ENCODE measurements around the gene SHMT1.
"Not testable (repeated sequence)": the region's sequence is repeated elsewhere in the genome, so short reads cannot be mapped to it uniquely, and the experiment has no call there.

SHMT1 gene

DNA sequence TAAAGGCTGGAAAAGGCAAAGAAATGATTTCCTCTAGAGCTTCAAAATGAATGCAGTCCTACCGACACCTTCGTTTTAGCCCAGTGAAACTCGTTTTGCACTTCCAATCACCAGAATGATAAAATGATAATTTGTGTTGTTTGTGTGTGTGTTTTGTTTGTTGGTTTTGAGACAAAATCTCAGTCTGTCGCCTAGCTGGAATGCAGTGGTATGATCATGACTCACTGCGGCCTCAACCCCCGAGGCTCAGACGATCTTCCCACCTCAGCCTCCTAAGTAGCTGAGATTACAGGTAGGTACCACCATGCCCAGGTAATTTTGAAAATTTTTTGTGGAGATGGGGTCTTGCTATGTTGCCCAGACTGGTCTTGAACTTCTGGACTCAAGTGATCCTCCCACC is 10.9 kb upstream of the SHMT1 start:
- Histone ChIP-seq H3K4me1 (ENCODE audit: control insufficient read depth, low read depth, low read length) (no peaks in the 10 kb centered on the region), H3K27me3 (ENCODE audit: control insufficient read depth, insufficient read depth, low read length) (no peaks in the 10 kb centered on the region), H3K9me3 (ENCODE audit: control insufficient read depth, low read depth, low read length) (no peaks in the 10 kb centered on the region), H3K9ac (ENCODE audit: low read length) (no peak overlapping the region), H3K27ac (ENCODE audit: low read length) (no peak overlapping the region), H3K36me3 (ENCODE audit: control insufficient read depth, low read depth, low read length) (no peaks in the 10 kb centered on the region), H3K4me3 (ENCODE audit: low read length) (no peak overlapping the region)

DNA sequence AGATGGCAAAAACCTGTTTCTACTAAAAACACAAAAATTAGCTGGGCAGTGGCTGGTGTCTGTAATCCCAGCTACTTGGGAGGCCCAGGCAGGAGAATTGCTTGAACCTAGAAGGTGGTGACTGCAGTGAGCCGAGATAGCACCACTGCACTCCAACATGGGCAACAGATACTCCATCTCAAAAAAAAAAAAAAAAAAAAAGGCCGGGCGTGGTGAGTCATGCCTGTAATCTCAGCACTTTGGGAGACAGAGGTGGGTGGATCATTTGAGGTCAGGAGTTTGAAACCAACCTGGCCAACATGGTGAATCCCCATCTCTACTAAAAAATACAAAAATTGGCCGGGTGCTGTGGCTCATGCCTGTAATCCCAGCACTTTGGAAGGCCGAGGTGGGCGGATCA is 9.8 kb upstream of the SHMT1 start:
- not testable (repeated sequence) for H3K27ac ChIP-seq (ENCODE audit: low read length); H3K27me3 ChIP-seq (ENCODE audit: control insufficient read depth, insufficient read depth, low read length); H3K36me3 ChIP-seq (ENCODE audit: control insufficient read depth, low read depth, low read length); H3K4me1 ChIP-seq (ENCODE audit: control insufficient read depth, low read depth, low read length); H3K9me3 ChIP-seq (ENCODE audit: control insufficient read depth, low read depth, low read length); H3K4me3 ChIP-seq (ENCODE audit: low read length); H3K9ac ChIP-seq (ENCODE audit: low read length)

- no peaks in the 10 kb centered on the region for H3K9me3 ChIP-seq (ENCODE audit: control insufficient read depth, low read depth, low read length)
- H3K4me3 ChIP-seq (ENCODE audit: low read length) = no peak overlapping the region
- H3K9ac ChIP-seq (ENCODE audit: low read length) = no peak overlapping the region
- H3K27ac ChIP-seq (ENCODE audit: low read length) = no peak overlapping the region
- no peaks in the 10 kb centered on the region for H3K4me1 ChIP-seq (ENCODE audit: control insufficient read depth, low read depth, low read length)
- H3K36me3 ChIP-seq (ENCODE audit: control insufficient read depth, low read depth, low read length) = no peaks in the 10 kb centered on the region
- no peaks in the 10 kb centered on the region for H3K27me3 ChIP-seq (ENCODE audit: control insufficient read depth, insufficient read depth, low read length)
Measured at GRCh38 chr17:18371455-18371854, 8.1 kb upstream of the SHMT1 start.

DNA sequence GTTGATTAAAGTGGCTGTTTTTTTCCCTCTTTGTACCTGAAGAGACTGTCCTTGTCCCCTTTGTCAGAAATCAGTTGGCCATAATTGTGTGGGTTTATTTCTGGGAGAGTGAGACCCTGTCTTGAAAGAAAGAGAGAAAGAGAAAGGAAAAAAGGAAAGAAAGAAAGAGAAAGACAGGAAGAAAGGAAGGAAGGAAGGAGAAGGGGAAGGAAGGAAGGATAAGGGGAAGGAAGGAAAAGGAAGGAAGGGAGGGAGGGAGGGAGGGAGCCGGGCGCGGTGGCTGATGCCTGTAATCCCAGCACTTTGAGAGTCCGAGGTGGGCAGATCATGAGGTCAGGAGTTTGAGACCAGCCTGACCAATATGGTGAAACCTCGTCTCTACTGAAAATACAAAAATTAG is 7.4 kb upstream of the SHMT1 start:
- H3K27me3 ChIP-seq (ENCODE audit: control insufficient read depth, insufficient read depth, low read length) = no peaks in the 10 kb centered on the region
- no peak overlapping the region for H3K4me3 ChIP-seq (ENCODE audit: low read length)
- H3K36me3 ChIP-seq (ENCODE audit: control insufficient read depth, low read depth, low read length) = no peaks in the 10 kb centered on the region
- no peaks in the 10 kb centered on the region for H3K9me3 ChIP-seq (ENCODE audit: control insufficient read depth, low read depth, low read length)
- H3K4me1 ChIP-seq (ENCODE audit: control insufficient read depth, low read depth, low read length) = no peaks in the 10 kb centered on the region
- H3K9ac ChIP-seq (ENCODE audit: low read length) = no peak overlapping the region
- no peak overlapping the region for H3K27ac ChIP-seq (ENCODE audit: low read length)

DNA sequence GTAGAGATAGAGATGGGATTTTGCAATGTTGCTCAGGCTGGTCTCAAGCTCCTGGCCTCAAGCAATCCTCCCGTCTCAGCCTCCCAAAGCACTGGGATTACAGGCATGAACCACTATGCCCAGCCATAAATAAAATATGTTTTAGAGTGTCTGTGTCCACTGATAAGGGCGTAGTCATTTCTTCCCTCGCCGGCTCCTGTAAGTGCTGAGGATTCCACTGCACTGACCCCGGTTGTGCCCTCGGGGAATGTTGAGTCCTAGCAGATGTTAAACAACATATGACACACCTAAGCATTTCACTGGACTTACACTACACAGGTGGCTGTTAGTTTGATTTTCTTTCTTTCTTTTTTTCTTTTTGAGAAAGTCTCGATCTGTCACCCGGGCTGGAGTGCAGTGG is 5.6 kb upstream of the SHMT1 start:
- H3K27me3 ChIP-seq (ENCODE audit: control insufficient read depth, insufficient read depth, low read length) = no peaks in the 10 kb centered on the region
- no peaks in the 10 kb centered on the region for H3K9me3 ChIP-seq (ENCODE audit: control insufficient read depth, low read depth, low read length)
- H3K36me3 ChIP-seq (ENCODE audit: control insufficient read depth, low read depth, low read length) = no peaks in the 10 kb centered on the region
- no peak overlapping the region for H3K27ac ChIP-seq (ENCODE audit: low read length)
- H3K4me1 ChIP-seq (ENCODE audit: control insufficient read depth, low read depth, low read length) = no peaks in the 10 kb centered on the region
- no peak overlapping the region for H3K4me3 ChIP-seq (ENCODE audit: low read length)
- no peak overlapping the region for H3K9ac ChIP-seq (ENCODE audit: low read length)

GRCh38 chr17:18364166-18364565 is 816 bp upstream of the SHMT1 start:
- Histone ChIP-seq H3K27ac (ENCODE audit: low read length) (no peak overlapping the region), H3K9me3 (ENCODE audit: control insufficient read depth, low read depth, low read length) (no peaks in the 10 kb centered on the region), H3K4me1 (ENCODE audit: control insufficient read depth, low read depth, low read length) (no peaks in the 10 kb centered on the region), H3K27me3 (ENCODE audit: control insufficient read depth, insufficient read depth, low read length) (no peaks in the 10 kb centered on the region), H3K36me3 (ENCODE audit: control insufficient read depth, low read depth, low read length) (peaks cover 4% of the 10 kb centered on the region), H3K9ac (ENCODE audit: low read length) (no peak overlapping the region), H3K4me3 (ENCODE audit: low read length) (no peak overlapping the region)

DNA sequence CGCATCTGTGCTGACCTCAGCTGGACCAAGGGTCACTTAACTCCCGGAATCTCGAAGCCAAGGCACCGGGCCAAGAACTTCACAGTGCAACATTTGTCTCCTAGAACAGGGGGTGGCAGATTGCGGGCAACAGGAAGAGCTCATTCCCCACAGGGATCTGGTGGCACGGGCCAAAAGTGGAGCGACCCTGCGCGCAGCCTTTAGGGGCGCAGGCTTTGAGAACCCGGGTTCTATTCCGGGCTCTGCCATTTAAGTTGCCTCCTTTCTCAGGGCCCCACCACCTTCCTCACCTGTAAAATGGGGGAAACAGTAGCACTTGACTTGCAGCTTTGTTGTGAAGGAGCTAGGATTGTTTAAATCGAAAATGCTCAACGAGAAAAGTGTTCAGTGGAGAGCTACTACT is 651 bp downstream of the SHMT1 start:
- Histone ChIP-seq H3K4me1 (ENCODE audit: control insufficient read depth, low read depth, low read length) (no peaks in the 10 kb centered on the region), H3K9me3 (ENCODE audit: control insufficient read depth, low read depth, low read length) (no peaks in the 10 kb centered on the region), H3K27ac (ENCODE audit: low read length) (no peak overlapping the region), H3K36me3 (ENCODE audit: control insufficient read depth, low read depth, low read length) (peaks cover 12% of the 10 kb centered on the region), H3K27me3 (ENCODE audit: control insufficient read depth, insufficient read depth, low read length) (no peaks in the 10 kb centered on the region), H3K4me3 (ENCODE audit: low read length) (peak overlapping the region; percentile 99), H3K9ac (ENCODE audit: low read length) (peak overlapping the region; percentile 73)

GRCh38 chr17:18361837-18362697 is 1.3 kb downstream of the SHMT1 start:
- peak overlapping the region; percentile 99 for H3K4me3 ChIP-seq (ENCODE audit: low read length)
- H3K36me3 ChIP-seq (ENCODE audit: control insufficient read depth, low read depth, low read length) = peaks cover 12% of the 10 kb centered on the region
- no peaks in the 10 kb centered on the region for H3K27me3 ChIP-seq (ENCODE audit: control insufficient read depth, insufficient read depth, low read length)
- H3K9ac ChIP-seq (ENCODE audit: low read length) = peak overlapping the region; percentile 73
- H3K9me3 ChIP-seq (ENCODE audit: control insufficient read depth, low read depth, low read length) = no peaks in the 10 kb centered on the region
- no peaks in the 10 kb centered on the region for H3K4me1 ChIP-seq (ENCODE audit: control insufficient read depth, low read depth, low read length)
- no peak overlapping the region for H3K27ac ChIP-seq (ENCODE audit: low read length)

- H3K4me3 ChIP-seq (ENCODE audit: low read length) = no peak overlapping the region
- H3K9me3 ChIP-seq (ENCODE audit: control insufficient read depth, low read depth, low read length) = no peaks in the 10 kb centered on the region
- H3K4me1 ChIP-seq (ENCODE audit: control insufficient read depth, low read depth, low read length) = no peaks in the 10 kb centered on the region
- H3K36me3 ChIP-seq (ENCODE audit: control insufficient read depth, low read depth, low read length) = peaks cover 14% of the 10 kb centered on the region
- H3K27ac ChIP-seq (ENCODE audit: low read length) = no peak overlapping the region
- no peak overlapping the region for H3K9ac ChIP-seq (ENCODE audit: low read length)
- no peaks in the 10 kb centered on the region for H3K27me3 ChIP-seq (ENCODE audit: control insufficient read depth, insufficient read depth, low read length)
Measured at GRCh38 chr17:18360518-18360917, 2.8 kb downstream of the SHMT1 start.

- Histone ChIP-seq H3K9ac (ENCODE audit: low read length) (no peak overlapping the region), H3K4me3 (ENCODE audit: low read length) (no peak overlapping the region), H3K27me3 (ENCODE audit: control insufficient read depth, insufficient read depth, low read length) (no peaks in the 10 kb centered on the region), H3K36me3 (ENCODE audit: control insufficient read depth, low read depth, low read length) (peaks cover 36% of the 10 kb centered on the region), H3K4me1 (ENCODE audit: control insufficient read depth, low read depth, low read length) (no peaks in the 10 kb centered on the region), H3K9me3 (ENCODE audit: control insufficient read depth, low read depth, low read length) (no peaks in the 10 kb centered on the region), H3K27ac (ENCODE audit: low read length) (no peak overlapping the region)
Measured at GRCh38 chr17:18356624-18357023, 6.7 kb downstream of the SHMT1 start.

- Histone ChIP-seq H3K9me3 (ENCODE audit: control insufficient read depth, low read depth, low read length) (no peaks in the 10 kb centered on the region), H3K9ac (ENCODE audit: low read length) (no peak overlapping the region), H3K27me3 (ENCODE audit: control insufficient read depth, insufficient read depth, low read length) (no peaks in the 10 kb centered on the region), H3K4me1 (ENCODE audit: control insufficient read depth, low read depth, low read length) (no peaks in the 10 kb centered on the region), H3K36me3 (ENCODE audit: control insufficient read depth, low read depth, low read length) (peaks cover 28% of the 10 kb centered on the region), H3K4me3 (ENCODE audit: low read length) (no peak overlapping the region), H3K27ac (ENCODE audit: low read length) (no peak overlapping the region)
Measured at GRCh38 chr17:18353541-18353940, 9.8 kb downstream of the SHMT1 start.

DNA sequence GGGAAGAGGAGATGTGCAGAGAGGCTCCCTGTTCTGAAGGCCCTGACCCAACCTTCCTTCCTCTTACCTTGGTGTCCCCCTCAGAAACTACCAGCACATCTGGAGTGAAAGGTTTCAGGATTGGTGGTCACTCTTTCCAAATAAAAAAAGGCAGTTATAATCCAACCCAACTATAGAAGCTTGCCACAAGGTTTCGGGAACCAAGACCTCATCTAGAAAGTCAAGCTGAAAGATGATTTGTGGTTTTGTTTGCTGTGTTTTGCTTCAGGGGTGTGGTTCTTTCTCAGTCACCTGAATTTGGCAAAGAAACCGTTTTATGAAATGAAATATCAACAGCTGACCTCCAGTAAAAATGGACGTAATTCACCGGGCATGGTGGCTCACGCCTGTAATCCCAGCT is 19.3 kb downstream of the SHMT1 start:
- Histone ChIP-seq H3K4me1 (ENCODE audit: control insufficient read depth, low read depth, low read length) (no peaks in the 10 kb centered on the region), H3K9ac (ENCODE audit: low read length) (no peak overlapping the region), H3K27me3 (ENCODE audit: control insufficient read depth, insufficient read depth, low read length) (no peaks in the 10 kb centered on the region), H3K9me3 (ENCODE audit: control insufficient read depth, low read depth, low read length) (peaks cover 2% of the 10 kb centered on the region), H3K4me3 (ENCODE audit: low read length) (no peak overlapping the region), H3K36me3 (ENCODE audit: control insufficient read depth, low read depth, low read length) (peaks cover 74% of the 10 kb centered on the region), H3K27ac (ENCODE audit: low read length) (no peak overlapping the region)

All from iPS-18a (cell line).